H1 (cell line): ENCODE results near the gene HEXIM1. TPM values are rescaled to one million over a fixed set of nuclear protein-coding genes. Genes with fewer than 3 reads are reported as not detected.

ENCODE experiments used
- CTCF ChIA-PET: fragments of 300-600 bp; sonication (Branson Sonifier 250); formaldehyde crosslinking; loops from one replicate; lab custom pipeline; 2021; ENCODE audit not compliant: partially characterized antibody; lab: Charles Lee
- POLR2A ChIA-PET: fragments of 300-600 bp; sonication (Branson Sonifier 250); formaldehyde crosslinking; loops from one replicate; lab custom pipeline; 2021; ENCODE audit warnings: inconsistent platforms; ENCODE audit not compliant: partially characterized antibody; lab: Charles Lee
- DNase-seq, 2 experiments: peaks; one replicate each; pipeline versions ENCODE4 v3.0.0 to v3.0.0-alpha.2; 2010 to 2022; ENCODE audit warnings: low spot score in 2 of 2, low read depth in 1 of 2, mixed read lengths in 1 of 2
- FAIRE-seq: peaks from 2 replicates; lab custom pipeline; 2011; peaks lifted over from hg19 to GRCh38; lab: Jason Lieb, UNC
- H2AFZ ChIP-seq: 2 replicates; pipeline ENCODE4 v1.8.1; 2012; ENCODE audit warnings: low read length, inconsistent platforms
- H2AK5ac ChIP-seq: 2 replicates; pipeline ENCODE4 v1.6.1; 2013; ENCODE audit warnings: low read depth, low read length
- H2BK120ac ChIP-seq: replicated peaks from 2 replicates; pipeline ENCODE3; 2013; ENCODE audit warnings: low read depth, low read length, inconsistent platforms
- H2BK12ac ChIP-seq: 2 replicates; pipeline ENCODE4 v1.6.1; 2013; ENCODE audit warnings: low read depth, low read length
- H2BK15ac ChIP-seq: 2 replicates; pipeline ENCODE4 v1.6.1; 2013; ENCODE audit warnings: low read length
- H2BK20ac ChIP-seq: 2 replicates; pipeline ENCODE4 v1.6.1; 2013; ENCODE audit warnings: low read length
- H2BK5ac ChIP-seq: 2 replicates; pipeline ENCODE4 v1.6.1; 2013; ENCODE audit warnings: low read depth, low read length
- H3K14ac ChIP-seq: 2 replicates; pipeline ENCODE4 v1.6.1; 2013; ENCODE audit warnings: inconsistent platforms; ENCODE audit not compliant: insufficient read length
- H3K18ac ChIP-seq: 2 replicates; pipeline ENCODE4 v1.6.1; 2013; ENCODE audit warnings: low read length; ENCODE audit errors: extremely low read depth
- H3K23ac ChIP-seq: 2 replicates; pipeline ENCODE4 v1.6.1; 2013; ENCODE audit warnings: inconsistent platforms; ENCODE audit not compliant: insufficient read length
- H3K23me2 ChIP-seq: 2 replicates; pipeline ENCODE4 v1.6.1; 2013; ENCODE audit warnings: low read depth, low read length
- H3K27ac ChIP-seq: 2 replicates; pipeline ENCODE4 v1.6.1; 2011; ENCODE audit warnings: low read depth, low read length, inconsistent platforms
- H3K27me3 ChIP-seq, 4 experiments: replicated peaks in 1 of 4; 1 replicate in 1 of 4; 2 replicates in 3 of 4; pipeline versions ENCODE4 v1.6.1 to v1.8.1; 2011 to 2013; ENCODE audit warnings: low read length in 3 of 4, mild to moderate bottlenecking in 3 of 4, inconsistent platforms in 2 of 4, mixed read lengths in 2 of 4, moderate library complexity in 1 of 4; ENCODE audit not compliant: control insufficient read depth in 3 of 4, insufficient read depth in 3 of 4; ENCODE audit errors: extremely low read depth in 1 of 4
- H3K36me3 ChIP-seq, 4 experiments: 2 replicates each; pipeline versions ENCODE4 v1.6.1 to v1.8.1; 2011 to 2013; ENCODE audit warnings: mild to moderate bottlenecking in 4 of 4, low read length in 3 of 4, moderate library complexity in 2 of 4, control low read depth in 1 of 4, inconsistent platforms in 1 of 4; ENCODE audit not compliant: insufficient read depth in 4 of 4, control insufficient read depth in 2 of 4
- H3K4ac ChIP-seq: replicated peaks from 2 replicates; pipeline ENCODE3; 2013; ENCODE audit warnings: low read length, low read depth, mixed read lengths, inconsistent platforms; ENCODE audit not compliant: insufficient read length
- H3K4me1 ChIP-seq, 4 experiments: replicated peaks in 1 of 4; 1 replicate in 1 of 4; 2 replicates in 3 of 4; pipeline versions ENCODE4 v1.6.1 to v1.8.1; 2011 to 2013; ENCODE audit warnings: low read length in 3 of 4, inconsistent platforms in 2 of 4, mixed read lengths in 1 of 4; ENCODE audit not compliant: insufficient read depth in 4 of 4, control insufficient read depth in 3 of 4
- H3K4me2 ChIP-seq, 2 experiments: 2 replicates each; pipeline versions ENCODE4 v1.6.1 to v1.8.1; 2011 to 2013; ENCODE audit warnings: low read depth in 2 of 2, low read length in 2 of 2, control low read depth in 1 of 2, inconsistent platforms in 1 of 2, mild to moderate bottlenecking in 1 of 2; ENCODE audit not compliant: insufficient read depth in 1 of 2
- H3K4me3 ChIP-seq, 4 experiments: fragments of 200-600, 300-600 bp in 1 of 4; sonication (generic), shearing (Covaris generic), sonication (Bioruptor Twin) in 1 of 4; 2 replicates each; pipeline versions ENCODE4 v1.5.1 to v1.8.1; 2011 to 2016; ENCODE audit warnings: low read length in 4 of 4, low read depth in 3 of 4, control low read depth in 2 of 4, inconsistent platforms in 2 of 4, mild to moderate bottlenecking in 2 of 4, mixed read lengths in 1 of 4, moderate library complexity in 1 of 4; ENCODE audit not compliant: insufficient read depth in 2 of 4; ENCODE audit errors: extremely low read depth in 1 of 4
- H3K56ac ChIP-seq: replicated peaks from 2 replicates; pipeline ENCODE3; 2013; ENCODE audit warnings: low read depth, mild to moderate bottlenecking, mixed read lengths, low read length, inconsistent platforms; ENCODE audit not compliant: insufficient read length
- H3K79me1 ChIP-seq: 2 replicates; pipeline ENCODE4 v1.6.1; 2013; ENCODE audit warnings: low read depth, low read length, control low read depth
- H3K79me2 ChIP-seq, 2 experiments: 2 replicates each; pipeline versions ENCODE4 v1.6.1 to v1.8.1; 2012 to 2013; ENCODE audit warnings: low read length in 2 of 2, mild to moderate bottlenecking in 2 of 2, inconsistent platforms in 1 of 2; ENCODE audit not compliant: insufficient read depth in 2 of 2, control insufficient read depth in 1 of 2
- H3K9ac ChIP-seq, 4 experiments: replicated peaks in 1 of 4; 1 replicate in 1 of 4; 2 replicates in 3 of 4; pipeline versions ENCODE4 v1.6.1 to v1.8.1; 2011 to 2013; ENCODE audit warnings: low read depth in 3 of 4, low read length in 3 of 4, control low read depth in 2 of 4, mild to moderate bottlenecking in 2 of 4, moderate library complexity in 2 of 4, inconsistent platforms in 1 of 4; ENCODE audit errors: extremely low read depth in 1 of 4
- H3K9me3 ChIP-seq, 2 experiments: 2 replicates each; pipeline versions ENCODE4 v1.6.1 to v1.8.1; 2012 to 2013; ENCODE audit warnings: mild to moderate bottlenecking in 2 of 2, moderate library complexity in 2 of 2, control low read depth in 1 of 2, inconsistent platforms in 1 of 2, low read depth in 1 of 2, low read length in 1 of 2, mixed read lengths in 1 of 2; ENCODE audit not compliant: insufficient read depth in 2 of 2
- H4K20me1 ChIP-seq, 2 experiments: replicated peaks in 1 of 2; 2 replicates each; pipeline versions ENCODE3 to v1.8.1; 2011 to 2013; ENCODE audit warnings: inconsistent platforms in 2 of 2, low read length in 2 of 2, mild to moderate bottlenecking in 1 of 2; ENCODE audit not compliant: insufficient read depth in 2 of 2, control insufficient read depth in 1 of 2
- H4K5ac ChIP-seq: 2 replicates; pipeline ENCODE4 v1.6.1; 2013; ENCODE audit warnings: low read length, low read depth, mixed read lengths, inconsistent platforms; ENCODE audit not compliant: insufficient read length
- H4K8ac ChIP-seq: 2 replicates; pipeline ENCODE4 v1.8.0; 2013; ENCODE audit warnings: mild to moderate bottlenecking, moderate library complexity, low read length, inconsistent platforms; ENCODE audit not compliant: insufficient read depth; ENCODE audit errors: extremely low read depth
- H4K91ac ChIP-seq: replicated peaks from 2 replicates; pipeline ENCODE3; 2013; ENCODE audit warnings: low read length, mixed read lengths, inconsistent platforms; ENCODE audit not compliant: insufficient read length
- ATF3 ChIP-seq: IDR thresholded peaks from 2 replicates; pipeline ENCODE4 v1.6.1; 2011; ENCODE audit warnings: low read depth, mild to moderate bottlenecking, low read length; ENCODE audit not compliant: insufficient read depth
- EGR1 ChIP-seq: IDR thresholded peaks from 2 replicates; pipeline ENCODE4 v1.6.1; 2011; ENCODE audit warnings: low read depth, low read length, borderline replicate concordance
- EP300 ChIP-seq, 2 experiments: IDR thresholded peaks; 1 replicate in 1 of 2; 2 replicates in 1 of 2; pipeline ENCODE4 v1.6.1; 2011 to 2012; ENCODE audit warnings: low read depth in 2 of 2, low read length in 2 of 2, mild to moderate bottlenecking in 2 of 2, borderline replicate concordance in 1 of 2, inconsistent platforms in 1 of 2, moderate library complexity in 1 of 2
- POLR2A ChIP-seq, 2 experiments: IDR thresholded peaks; 1 replicate in 1 of 2; 2 replicates in 1 of 2; pipeline ENCODE4 v1.6.1; 2011; ENCODE audit warnings: low read depth in 2 of 2, low read length in 2 of 2, mild to moderate bottlenecking in 2 of 2; ENCODE audit errors: control extremely low read depth in 1 of 2
- POU5F1 ChIP-seq: IDR thresholded peaks from 2 replicates; pipeline ENCODE4 v1.6.1; 2011; ENCODE audit warnings: low read depth, mild to moderate bottlenecking, low read length, moderate library complexity
- WGBS, 2 experiments: shearing (Covaris generic) in 1 of 2; methylation state at CpG; one replicate each; pipeline versions ENCODE4 v1.1.6 to v1.1.7; 2013 to 2015; ENCODE audit warnings: low lambda C conversion rate in 2 of 2, mixed read lengths in 2 of 2, inconsistent platforms in 1 of 2, low coverage in 1 of 2, missing lambda C conversion rate in 1 of 2; ENCODE audit not compliant: insufficient replicate concordance in 2 of 2, insufficient coverage in 1 of 2, insufficient read length in 1 of 2; ENCODE audit errors: extremely low coverage in 1 of 2, missing lambda C conversion rate in 1 of 2; 5-methylcytosine and 5-hydroxymethylcytosine counted together
- polyA plus RNA-seq, 7 experiments: library from polyadenylated mRNA; depleted of rRNA in 3 of 7; stranded (reverse) in 5 of 7; unstranded in 2 of 7; fragments of >200 nt in 5 of 7; fragments of 200-250 nt in 2 of 7; gene quantifications; 1 replicate in 5 of 7; 2 replicates in 1 of 7; 4 replicates in 1 of 7; pipeline versions ENCODE4 v1.2.1 to v1.2.3, GENCODE V29; 2011 to 2013; ENCODE audit warnings: missing spikeins in 2 of 7, mixed read lengths in 2 of 7
- total RNA-seq: library from RNA; stranded (reverse); fragmentation: NEBNext Ultra II Directional; extraction: Animal tissue kit (Norgen Biotek cat#: 25700); gene quantifications from 2 replicates; pipeline ENCODE4 v1.2.1, GENCODE V29; 2021

HEXIM1 gene
- total and polyA plus RNA-seq, 2 of the 8 experiments (the other 6 are each of a cell fraction or from before 2014, with no cell fraction given), result 9.1 to 38.3 TPM

GRCh38 chr17:45177563-45177962 lies 29.3 kb downstream of the HEXIM1 start:
- no peak for TF ChIP-seq POU5F1
- no peak for TF ChIP-seq POLR2A (IDR thresholded peaks at IDR 0.05; ENCODE audit: control extremely low read depth in 1 of 2, low read depth in 2 of 2, low read length in 2 of 2)
- no peak for TF ChIP-seq EGR1
- no peak for TF ChIP-seq EP300 (IDR thresholded peaks at IDR 0.05; ENCODE audit: borderline replicate concordance in 1 of 2, low read depth in 2 of 2, low read length in 2 of 2)
- TF ChIP-seq ATF3, result no peak
- CTCF ChIA-PET, result interaction anchor here (0.6 to 2.6 kb wide), 3 partner anchors 27 to 52 kb away, joined by 3 to 17 read pairs (median 12); partner anchors contain the start of gene ACBD4

More at GRCh38 chr17:45177563-45177962, 29.3 kb downstream of the HEXIM1 start:
- H2BK15ac ChIP-seq, result no peak overlapping the region
- no peak overlapping the region for H3K14ac ChIP-seq
- no peaks in the 10 kb centered on the region for H4K20me1 ChIP-seq
- no peak overlapping the region for H2BK120ac ChIP-seq
- H4K91ac ChIP-seq, result no peak overlapping the region
- H4K8ac ChIP-seq, result no peak overlapping the region
- H3K23me2 ChIP-seq, result no peaks in the 10 kb centered on the region
- no peak overlapping the region for H2BK5ac ChIP-seq
- no peak for FAIRE-seq
- H3K9ac ChIP-seq, result no peak overlapping the region
- H3K27ac ChIP-seq, result no peak overlapping the region
- no peak overlapping the region for H3K56ac ChIP-seq
- no peaks in the 10 kb centered on the region for H3K27me3 ChIP-seq
- no peak overlapping the region for H4K5ac ChIP-seq
- H3K79me2 ChIP-seq, result no peaks in the 10 kb centered on the region
- H3K4me3 ChIP-seq, result no peak overlapping the region
- H3K18ac ChIP-seq, result no peak overlapping the region
- POLR2A ChIA-PET, result interaction anchor here (2.0 to 26.8 kb wide), 3 partner anchors 8 to 24 kb away, joined by 6 to 1076 read pairs (median 7); partner anchors contain the start of genes HEXIM1 and HEXIM2
- 0 out of 2 replicates have a peak overlapping the region, but pooled peaks have one; percentile 11 for H2BK12ac ChIP-seq
- 88% methylated on average over 7 of the region's 7 CpGs; no CpG with 5 or more reads in 1 of the 2 experiments for WGBS, 2 experiments
- H2BK20ac ChIP-seq, result no peak overlapping the region
- H3K9me3 ChIP-seq, result no peaks in the 10 kb centered on the region
- peaks cover 4 to 6% (median 6%) of the 10 kb centered on the region in 4 experiments for H3K4me1 ChIP-seq
- H3K79me1 ChIP-seq, result no peaks in the 10 kb centered on the region
- no peaks in the 10 kb centered on the region for H3K36me3 ChIP-seq
- H3K4me2 ChIP-seq, result no peak overlapping the region
- H2AFZ ChIP-seq, result peak overlapping the region; percentile 0; the same call in 1 of the 2 replicates
- peak overlapping the region; percentile 88; the same call in 1 of the 2 replicates for H2AK5ac ChIP-seq
- H3K4ac ChIP-seq, result no peak overlapping the region
- no peak overlapping the region for H3K23ac ChIP-seq
- no peak for DNase-seq
